Measurements from ENCODE around the gene SBK3.
"Not testable (repeated sequence)": the region's sequence is repeated elsewhere in the genome, so short reads cannot be mapped to it uniquely, and the experiment has no call there.

SBK3 gene

GRCh38 chr19:55578031-55578760, 32.9 kb upstream of the SBK3 start:
- DNase-seq (ENCODE audit: low read depth in 2 of 2, low spot score in 1 of 2): no peak

- DNase-seq (ENCODE audit: low read depth in 2 of 2, low spot score in 1 of 2): no peak
These were observed 31.4 kb upstream of the SBK3 start for GRCh38 chr19:55576746-55577145.

- not testable (repeated sequence) for DNase-seq (ENCODE audit: low read depth in 2 of 2, low spot score in 1 of 2)
These were observed 28.6 kb upstream of the SBK3 start for GRCh38 chr19:55573929-55574328.

- not testable (repeated sequence) for DNase-seq (ENCODE audit: low read depth in 2 of 2, low spot score in 1 of 2)
These were observed 24.1 kb upstream of the SBK3 start for GRCh38 chr19:55569477-55569876.

- DNase-seq (ENCODE audit: low read depth in 2 of 2, low spot score in 1 of 2): no peak
These were observed 22.5 kb upstream of the SBK3 start for GRCh38 chr19:55567708-55568328.

GRCh38 chr19:55566823-55567222, 21.5 kb upstream of the SBK3 start:
- DNase-seq (ENCODE audit: low read depth in 2 of 2, low spot score in 1 of 2): no peak

GRCh38 chr19:55563261-55563690, 17.9 kb upstream of the SBK3 start:
- no peak for DNase-seq (ENCODE audit: low read depth in 2 of 2, low spot score in 1 of 2)

GRCh38 chr19:55559684-55560083, 14.3 kb upstream of the SBK3 start:
- DNase-seq (ENCODE audit: low read depth in 2 of 2, low spot score in 1 of 2): no peak

- no peak for DNase-seq (ENCODE audit: low read depth in 2 of 2, low spot score in 1 of 2)
These were observed 9.4 kb upstream of the SBK3 start for GRCh38 chr19:55554741-55555152.

- no peak for DNase-seq (ENCODE audit: low read depth in 2 of 2, low spot score in 1 of 2)
These were observed 9.0 kb upstream of the SBK3 start for GRCh38 chr19:55554302-55554701.

GRCh38 chr19:55553217-55554182, 8.2 kb upstream of the SBK3 start:
- DNase-seq (ENCODE audit: low read depth in 2 of 2, low spot score in 1 of 2): no peak

- DNase-seq (ENCODE audit: low read depth in 2 of 2, low spot score in 1 of 2): no peak
These were observed 7.3 kb upstream of the SBK3 start for GRCh38 chr19:55552620-55553019.

- no peak for DNase-seq (ENCODE audit: low read depth in 2 of 2, low spot score in 1 of 2)
These were observed 6.9 kb upstream of the SBK3 start for GRCh38 chr19:55552206-55552605.

GRCh38 chr19:55550321-55550650, 4.9 kb upstream of the SBK3 start:
- DNase-seq (ENCODE audit: low read depth in 2 of 2, low spot score in 1 of 2): no peak

- DNase-seq (ENCODE audit: low read depth in 2 of 2, low spot score in 1 of 2): no peak
These were observed 4.4 kb upstream of the SBK3 start for GRCh38 chr19:55549500-55550320.

GRCh38 chr19:55546822-55547614, 1.7 kb upstream of the SBK3 start:
- no peak for DNase-seq (ENCODE audit: low read depth in 2 of 2, low spot score in 1 of 2)

GRCh38 chr19:55546011-55546410, 668 bp upstream of the SBK3 start:
- no peak for DNase-seq (ENCODE audit: low read depth in 2 of 2, low spot score in 1 of 2)

GRCh38 chr19:55544776-55545439, 435 bp downstream of the SBK3 start:
- no peak for DNase-seq (ENCODE audit: low read depth in 2 of 2, low spot score in 1 of 2)

- DNase-seq (ENCODE audit: low read depth in 2 of 2, low spot score in 1 of 2): no peak
These were observed 1.3 kb downstream of the SBK3 start for GRCh38 chr19:55544014-55544413.

GRCh38 chr19:55543567-55543966, 1.8 kb downstream of the SBK3 start:
- DNase-seq (ENCODE audit: low read depth in 2 of 2, low spot score in 1 of 2): no peak

Data from stimulated activated CD8-positive, alpha-beta memory T cell treated with anti-CD3 and anti-CD28 coated beads, Interleukin-4, amount 100 ng/mL, for 4 hours (primary cell).